Type B pancreatic cell (in vitro differentiated cells): ENCODE data around the gene GRK5. TPM values are rescaled to one million over a fixed set of nuclear protein-coding genes. Genes with fewer than 3 reads are reported as not detected.
A peak's percentile ranks its signal among the peaks of the same experiment; 100 is the strongest.

Experiments
- DNase-seq: peaks from one replicate; pipeline ENCODE4 v3.0.0; 2021; ENCODE audit warnings: mixed read lengths; ENCODE audit not compliant: unreplicated experiment; ENCODE audit errors: extremely low spot score
- H3K27ac Mint-ChIP-seq: 2 replicates; pipeline ENCODE4 v1.8.0; 2021; ENCODE audit warnings: mild to moderate bottlenecking, mixed read lengths
- H3K27me3 Mint-ChIP-seq: 2 replicates; pipeline ENCODE4 v1.8.0; 2021; ENCODE audit warnings: mixed read lengths
- H3K36me3 Mint-ChIP-seq: 2 replicates; pipeline ENCODE4 v1.8.0; 2021; ENCODE audit warnings: mixed read lengths
- H3K4me1 Mint-ChIP-seq: one replicate; pipeline ENCODE4 v1.8.0; 2021; ENCODE audit warnings: mixed read lengths; ENCODE audit not compliant: unreplicated experiment
- H3K4me3 Mint-ChIP-seq: 2 replicates; pipeline ENCODE4 v1.8.0; 2021; ENCODE audit warnings: mild to moderate bottlenecking, mixed read lengths
- H3K9me3 Mint-ChIP-seq: 2 replicates; pipeline ENCODE4 v1.8.0; 2021; ENCODE audit warnings: mixed read lengths
- CTCF ChIP-seq: fragments of 200-600 bp; sonication (generic); conservative IDR thresholded peaks from 2 replicates; pipeline ENCODE4 v1.5.0; 2021; ENCODE audit warnings: antibody characterized with exemption, mild to moderate bottlenecking
- total RNA-seq: library from RNA; stranded (reverse); gene quantifications from 2 replicates; pipeline ENCODE4 v1.2.1, GENCODE V29; 2021; ENCODE audit warnings: low replicate concordance

The GRK5 gene
- total RNA-seq, 1 donor from 2014 or later = 24.8 TPM

GRCh38 chr10:119166118-119166500 is 41.3 kb upstream of the GRK5 start:
- peak overlapping the region; percentile 91 for H3K27ac Mint-ChIP-seq

GRCh38 chr10:119166564-119166963 is 40.8 kb upstream of the GRK5 start:
- H3K4me1 Mint-ChIP-seq = peaks cover 23% of the 10 kb centered on the region
- peak overlapping the region; percentile 91 for H3K27ac Mint-ChIP-seq
- no peak for TF ChIP-seq CTCF
- peaks cover 15% of the 10 kb centered on the region for H3K36me3 Mint-ChIP-seq
- H3K9me3 Mint-ChIP-seq = no peaks in the 10 kb centered on the region
- no peak for DNase-seq
- H3K4me3 Mint-ChIP-seq = peak overlapping the region; percentile 95
- no peaks in the 10 kb centered on the region for H3K27me3 Mint-ChIP-seq

More at GRCh38 chr10:119166118-119166500, 41.3 kb upstream of the GRK5 start:
- Mint-ChIP-seq H3K9me3 (no peaks in the 10 kb centered on the region), H3K27me3 (no peaks in the 10 kb centered on the region), H3K4me3 (peak overlapping the region; percentile 95), H3K36me3 (peaks cover 15% of the 10 kb centered on the region), H3K4me1 (peaks cover 23% of the 10 kb centered on the region)
- TF ChIP-seq CTCF = no peak
- no peak for DNase-seq

- Mint-ChIP-seq H3K4me3 (peak overlapping the region; percentile 95), H3K4me1 (peaks cover 20% of the 10 kb centered on the region), H3K27me3 (no peaks in the 10 kb centered on the region), H3K9me3 (no peaks in the 10 kb centered on the region), H3K27ac (peak overlapping the region; percentile 91), H3K36me3 (peaks cover 15% of the 10 kb centered on the region)
- no peak for DNase-seq
- no peak for TF ChIP-seq CTCF
Measured at GRCh38 chr10:119167041-119167440, 40.3 kb upstream of the GRK5 start.

- TF ChIP-seq CTCF = no peak
- DNase-seq = no peak
- no peak overlapping the region for H3K4me3 Mint-ChIP-seq
- peaks cover 19% of the 10 kb centered on the region for H3K4me1 Mint-ChIP-seq
- H3K27me3 Mint-ChIP-seq = no peaks in the 10 kb centered on the region
- H3K36me3 Mint-ChIP-seq = peaks cover 25% of the 10 kb centered on the region
- no peak overlapping the region for H3K27ac Mint-ChIP-seq
- no peaks in the 10 kb centered on the region for H3K9me3 Mint-ChIP-seq
Measured at GRCh38 chr10:119174109-119174508, 33.3 kb upstream of the GRK5 start.

- Mint-ChIP-seq H3K9me3 (no peaks in the 10 kb centered on the region), H3K27me3 (no peaks in the 10 kb centered on the region), H3K4me3 (peak overlapping the region; percentile 98), H3K27ac (peak overlapping the region; percentile 56), H3K36me3 (peaks cover 17% of the 10 kb centered on the region), H3K4me1 (peaks cover 19% of the 10 kb centered on the region)
- TF ChIP-seq CTCF = no peak
- no peak for DNase-seq
Measured at GRCh38 chr10:119176166-119176565, 31.2 kb upstream of the GRK5 start.
